SH-SY5Y (cell line): ENCODE data around the gene CIBAR2.

Source experiments
- GATA2 ChIP-seq: IDR thresholded peaks from 2 replicates; pipeline ENCODE4 v1.6.1; 2011; ENCODE audit warnings: mild to moderate bottlenecking, low read depth, low read length
- GATA3 ChIP-seq: IDR thresholded peaks from 2 replicates; pipeline ENCODE4 v1.6.1; 2011; ENCODE audit warnings: low read depth, mild to moderate bottlenecking, low read length, moderate library complexity

DNA sequence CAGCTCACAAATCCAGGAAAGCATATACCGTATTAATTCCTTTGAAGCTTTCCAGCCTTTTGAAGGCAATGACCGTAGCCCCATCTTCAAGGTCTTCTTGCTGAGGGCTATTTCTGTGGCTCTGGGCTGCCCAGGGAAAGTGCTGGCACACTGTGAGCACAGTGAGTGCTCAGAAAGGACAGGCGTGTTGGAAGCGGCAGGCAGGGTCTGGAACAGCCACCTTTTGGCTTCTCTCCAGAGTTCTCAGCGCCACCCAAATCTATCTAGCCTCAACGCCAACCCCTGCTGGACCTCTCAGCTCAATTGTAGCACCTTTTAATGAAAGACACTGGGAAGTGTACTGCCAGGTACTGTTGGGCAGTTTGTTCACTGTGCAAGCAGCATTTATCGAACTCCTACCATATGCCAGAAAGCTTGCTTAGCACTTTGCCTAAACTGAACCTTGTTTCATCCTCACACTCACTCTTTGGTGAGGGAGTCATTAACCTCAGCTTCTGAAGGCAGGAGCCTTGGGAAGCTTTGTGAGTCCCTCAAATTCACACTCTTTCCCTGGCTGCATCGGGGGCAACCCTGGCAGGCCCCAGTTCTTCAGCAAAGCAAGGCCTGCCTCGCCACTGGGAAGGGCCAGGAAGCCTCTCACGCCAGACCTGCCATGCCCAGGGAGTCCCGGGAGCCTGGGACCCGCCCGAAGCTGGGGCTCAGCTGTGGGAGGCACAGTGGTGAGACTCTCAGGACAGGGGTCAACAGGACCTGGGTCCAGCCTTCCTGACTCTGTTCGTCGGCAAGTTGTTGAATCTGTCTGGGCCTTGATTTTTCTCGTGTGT, 13.5 kb upstream of the CIBAR2 start:
- no peak for TF ChIP-seq GATA2
- no peak for TF ChIP-seq GATA3
